K562 (cell line): ENCODE results near the gene GCN1. TPM values are rescaled to one million over a fixed set of nuclear protein-coding genes. Genes with fewer than 3 reads are reported as not detected.
A peak's percentile ranks its signal among the peaks of the same experiment; 100 is the strongest.

Experiments
- ATAC-seq: fragments of 200-7000 bp; cut with Tn5 transposase; 3 replicates; pipeline ENCODE4 v1.9.1; 2020; ENCODE audit warnings: moderate library complexity
- BruUV-seq: library from RNA; stranded (reverse); fragments of 400-500 nt; replicated peaks from 2 replicates; lab custom pipeline; 2021; lab: Mats Ljungman, UMichigan
- CTCF ChIA-PET: fragments of 300-600 bp; formaldehyde crosslinking; extraction: SDS; loops from one replicate; lab custom pipeline; 2021; ENCODE audit warnings: low intra/inter-chr PET ratio; lab: Yijun Ruan, JAX
- POLR2A ChIA-PET: fragments of 300-600, 350-650 bp; sonication (Branson Sonifier 250); formaldehyde crosslinking; extraction: SDS; loops from one replicate; lab custom pipeline; 2021; ENCODE audit warnings: antibody characterized with exemption, inconsistent platforms; lab: Yijun Ruan, JAX
- DNase-seq, 4 experiments: peaks; one replicate each; pipeline versions ENCODE4 v3.0.0 to v3.0.0-alpha.2; 2011 to 2018; ENCODE audit warnings: low spot score in 3 of 4, mixed read lengths in 3 of 4; ENCODE audit errors: extremely low read depth in 1 of 4
- FAIRE-seq: peaks from 2 replicates; lab custom pipeline; 2011; peaks lifted over from hg19 to GRCh38; lab: Jason Lieb, UNC
- H2AFZ ChIP-seq: 2 replicates; pipeline ENCODE4 v1.6.0; 2011; ENCODE audit warnings: low read depth, low read length, control low read depth, inconsistent platforms
- H3K27ac ChIP-seq: fragments of 200-600 bp; 3 replicates; pipeline ENCODE4 v1.8.0; 2011; ENCODE audit warnings: low read depth, mild to moderate bottlenecking, control low read depth, inconsistent platforms, low read length, moderate library complexity, mixed read lengths; ENCODE audit errors: extremely low read depth
- H3K27me3 ChIP-seq, 2 experiments: fragments of 300-600 bp in 1 of 2; 2 replicates in 1 of 2; 3 replicates in 1 of 2; pipeline versions ENCODE4 v1.6.0 to v1.8.0; 2011; ENCODE audit warnings: inconsistent platforms in 2 of 2, low read length in 2 of 2, mild to moderate bottlenecking in 1 of 2, mixed read lengths in 1 of 2, moderate library complexity in 1 of 2; ENCODE audit not compliant: control insufficient read depth in 2 of 2, insufficient read depth in 2 of 2
- H3K36me3 ChIP-seq: fragments of 300-600 bp; 3 replicates; pipeline ENCODE4 v1.8.0; 2011; ENCODE audit warnings: mild to moderate bottlenecking, low read length, inconsistent platforms; ENCODE audit not compliant: control insufficient read depth, insufficient read depth
- H3K4me1 ChIP-seq, 2 experiments: fragments of 200-600 bp in 1 of 2; replicated peaks in 1 of 2; 2 replicates in 1 of 2; 3 replicates in 1 of 2; pipeline versions ENCODE4 v1.5.1 to v1.8.0; 2011; ENCODE audit warnings: inconsistent platforms in 2 of 2, low read length in 2 of 2, mild to moderate bottlenecking in 1 of 2, mixed read lengths in 1 of 2, moderate library complexity in 1 of 2; ENCODE audit not compliant: control insufficient read depth in 2 of 2, insufficient read depth in 2 of 2
- H3K4me2 ChIP-seq: 2 replicates; pipeline ENCODE4 v1.6.1; 2011; ENCODE audit warnings: low read length, control low read depth, inconsistent platforms, mixed read lengths; ENCODE audit not compliant: insufficient read depth
- H3K4me3 ChIP-seq: fragments of 200-600 bp; sonication (generic), shearing (Covaris generic); 2 replicates; pipeline ENCODE4 v1.5.1; 2016; ENCODE audit warnings: control low read depth, inconsistent platforms
- H3K79me2 ChIP-seq: fragments of 200-600 bp; 3 replicates; pipeline ENCODE4 v1.8.0; 2011; ENCODE audit warnings: low read length, inconsistent platforms; ENCODE audit not compliant: control insufficient read depth, insufficient read depth
- H3K9ac ChIP-seq, 2 experiments: 2 replicates each; pipeline versions ENCODE4 v1.6.0 to v1.6.1; 2011; ENCODE audit warnings: low read depth in 2 of 2, low read length in 2 of 2, control low read depth in 1 of 2, inconsistent platforms in 1 of 2, mild to moderate bottlenecking in 1 of 2, mixed read lengths in 1 of 2; ENCODE audit not compliant: insufficient read depth in 1 of 2
- H3K9me1 ChIP-seq: one replicate; pipeline ENCODE4 v1.6.0; 2011; ENCODE audit warnings: inconsistent platforms, mild to moderate bottlenecking, low read length, moderate library complexity; ENCODE audit not compliant: control insufficient read depth, insufficient read depth
- H3K9me3 ChIP-seq: replicated peaks from 2 replicates; pipeline ENCODE4 v1.5.1; 2011; ENCODE audit warnings: low read depth, low read length, inconsistent platforms; ENCODE audit not compliant: control insufficient read depth, insufficient read depth
- H4K20me1 ChIP-seq: replicated peaks from 2 replicates; pipeline ENCODE4 v1.6.1; 2011; ENCODE audit warnings: low read length, inconsistent platforms, mixed read lengths; ENCODE audit not compliant: control insufficient read depth, insufficient read depth
- CXXC5 ChIP-seq: fragments of 250-450 bp; sonication (Bioruptor Pico); IDR thresholded peaks from 2 replicates; pipeline ENCODE4 v1.8.0; 2022; ENCODE audit warnings: inconsistent platforms, mild to moderate bottlenecking, moderate library complexity
- GTF2F1 ChIP-seq: IDR thresholded peaks from 2 replicates; pipeline ENCODE4 v1.6.1; 2011; ENCODE audit warnings: low read depth, low read length, improper control_type of control experiment
- IRF2 ChIP-seq: sonication (generic); formaldehyde crosslinking; IDR thresholded peaks from 2 replicates; pipeline ENCODE4 v1.8.1; 2022; ENCODE audit warnings: mild to moderate bottlenecking, missing genetic modification reagents
- KAT8 ChIP-seq: fragments of 450-650 bp; IDR thresholded peaks from 2 replicates; pipeline ENCODE4 v1.6.1; 2016; ENCODE audit warnings: low read depth, mild to moderate bottlenecking
- KLF13 ChIP-seq: fragments of 450-650 bp; IDR thresholded peaks from 2 replicates; pipeline ENCODE4 v1.6.1; 2016; ENCODE audit warnings: missing genetic modification characterization, low read depth, mild to moderate bottlenecking, missing compliant biosample characterization, moderate library complexity, borderline replicate concordance
- PHB ChIP-seq: fragments of 250-450 bp; sonication (Bioruptor Pico); IDR thresholded peaks from 2 replicates; pipeline ENCODE4 v1.5.0; 2021
- POLR2G ChIP-seq: fragments of 200-400 bp; formaldehyde crosslinking; IDR thresholded peaks from 2 replicates; pipeline ENCODE4 v1.6.1; 2017; ENCODE audit warnings: low read depth, mild to moderate bottlenecking, antibody characterized with exemption, low read length, moderate library complexity
- PYGO2 ChIP-seq: fragments of 450-650 bp; IDR thresholded peaks from 2 replicates; pipeline ENCODE4 v1.6.1; 2016; ENCODE audit warnings: mild to moderate bottlenecking, missing genetic modification characterization, moderate library complexity, missing compliant biosample characterization
- RBM34 ChIP-seq: fragments of 200-400 bp; formaldehyde crosslinking; IDR thresholded peaks from 2 replicates; pipeline ENCODE4 v1.6.1; 2018; ENCODE audit warnings: low read length, borderline replicate concordance; ENCODE audit not compliant: insufficient read depth
- SAFB2 ChIP-seq: fragments of 200-400 bp; formaldehyde crosslinking; IDR thresholded peaks from 2 replicates; pipeline ENCODE4 v1.6.1; 2018; ENCODE audit warnings: borderline replicate concordance, low read length, low read depth, moderate library complexity; ENCODE audit not compliant: severe bottlenecking
- SMAD3 ChIP-seq: fragments of 450-650 bp; formaldehyde crosslinking; conservative IDR thresholded peaks from 2 replicates; pipeline ENCODE4 v1.4.0; 2020; ENCODE audit warnings: mild to moderate bottlenecking
- TEAD1 ChIP-seq, 2 experiments: fragments of 450-650 bp in 1 of 2; sonication (generic) in 1 of 2; formaldehyde crosslinking; IDR thresholded peaks; 2 replicates each; pipeline versions ENCODE4 v1.4.0 to v1.8.0; 2020 to 2022; ENCODE audit warnings: mild to moderate bottlenecking in 2 of 2, missing genetic modification reagents in 1 of 2
- XRCC5 ChIP-seq: fragments of 200-400 bp; formaldehyde crosslinking; IDR thresholded peaks from 2 replicates; pipeline ENCODE4 v1.6.1; 2017; ENCODE audit warnings: low read depth, mild to moderate bottlenecking, low read length
- ZNF24 ChIP-seq: fragments of 450-650 bp; IDR thresholded peaks from 2 replicates; pipeline ENCODE4 v1.6.1; 2016
- WGBS: fragments of 100-300 bp; shearing (Covaris generic); methylation state at CpG from one replicate; pipeline ENCODE4 v1.1.6; 2016; ENCODE audit warnings: low coverage, mixed read lengths; ENCODE audit not compliant: insufficient coverage; ENCODE audit errors: missing lambda C conversion rate; 5-methylcytosine and 5-hydroxymethylcytosine counted together
- in situ Hi-C: fragments of 300-500 bp; cut with MboI; formaldehyde crosslinking; loops from 4 replicates; pipeline ENCODE4 v1.15.0; 2018; ENCODE audit warnings: inconsistent platforms, mixed read lengths
- intact Hi-C: fragments of 100-400 bp; cut with micrococcal nuclease; formaldehyde crosslinking; loops from 2 replicates; pipeline ENCODE4 v1.14.2; 2022
- polyA plus RNA-seq, 8 experiments: library from polyadenylated mRNA; depleted of rRNA in 4 of 8; stranded (reverse) in 5 of 8; unstranded in 3 of 8; fragments of >200 nt; fragmentation: Nextera tagmentation in 2 of 8; fragmentation: Illumina TruSeq in 1 of 8; extraction: Ambion mirVana in 2 of 8; extraction: Trizol in 1 of 8; gene quantifications; 2 replicates each; pipeline versions ENCODE4 v1.2.1 to v1.2.3, GENCODE V29; 2011 to 2014; ENCODE audit warnings: inconsistent platforms in 1 of 8, missing spikeins in 1 of 8
- total RNA-seq, 7 experiments: library from RNA; depleted of rRNA in 6 of 7; stranded (reverse); fragments of >200 nt in 6 of 7; fragmentation: Illumina TruSeq in 2 of 7; extraction: Trizol in 2 of 7; gene quantifications; 2 replicates each; pipeline versions ENCODE4 v1.2.1 to v1.2.3, GENCODE V29; 2011 to 2021; ENCODE audit warnings: low replicate concordance in 1 of 7
- TF ChIP-seq, protein P1 (sequence below): sonication (generic); formaldehyde crosslinking; IDR thresholded peaks from 2 replicates; pipeline ENCODE4 v1.8.1; 2023; ENCODE audit warnings: mild to moderate bottlenecking, missing genetic modification reagents
- TF ChIP-seq, protein P2 (sequence below): sonication (generic); formaldehyde crosslinking; IDR thresholded peaks from 2 replicates; pipeline ENCODE4 v1.8.0; 2022; ENCODE audit warnings: mild to moderate bottlenecking, missing genetic modification reagents
- TF ChIP-seq, protein P3 (sequence below): fragments of 250-450 bp; sonication (Bioruptor Pico); IDR thresholded peaks from 2 replicates; pipeline ENCODE4 v1.8.0; 2021; ENCODE audit warnings: mild to moderate bottlenecking, moderate library complexity

The GCN1 gene
- total and polyA plus RNA-seq, 9 of the 15 experiments (the other 6 are each of a cell fraction or from before 2014, with no cell fraction given) = 11.9 to 190 (median 51.7) TPM

DNA sequence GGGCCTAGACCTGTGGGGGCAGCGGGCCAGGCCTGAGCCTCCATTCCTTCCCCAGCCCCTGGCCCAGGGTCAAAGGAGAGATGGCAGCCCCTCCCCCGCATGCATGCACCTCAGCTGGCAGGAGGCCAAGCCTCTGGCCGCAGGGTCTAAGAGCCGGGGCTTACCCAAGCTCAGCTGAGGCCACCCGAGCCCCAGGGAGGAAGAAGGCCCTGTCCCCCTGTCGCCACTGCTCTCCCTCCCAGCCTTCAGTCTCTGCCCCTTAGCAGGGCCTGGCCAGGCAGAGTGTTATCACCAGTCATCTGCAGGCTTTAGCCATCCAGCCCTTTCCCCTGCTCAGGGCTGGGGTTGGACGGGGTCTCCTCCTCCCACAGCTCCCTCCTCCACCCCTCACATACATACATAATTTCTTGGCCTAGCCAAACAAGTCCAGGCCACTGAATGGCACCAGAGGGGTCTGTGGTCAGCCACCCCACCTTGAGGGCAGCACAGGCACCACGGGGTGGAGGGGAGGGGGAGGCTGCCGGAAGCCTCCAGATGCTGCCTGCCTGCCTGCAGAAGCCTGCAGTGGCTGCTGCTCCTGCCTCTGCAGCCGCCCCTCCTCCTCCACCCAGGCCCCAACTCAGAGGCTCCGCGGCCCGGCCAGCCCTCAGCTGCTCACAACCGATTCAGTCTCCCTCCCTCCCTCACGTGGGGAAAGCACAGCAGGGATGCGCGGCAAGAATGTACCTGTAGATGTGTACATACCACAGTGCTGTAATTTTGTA, 100.7 kb downstream of the GCN1 start:
- FAIRE-seq (peak; percentile 42), DNase-seq (peak; percentile 42 to 52 (median 48)), ATAC-seq (peak; percentile 65)
- Histone ChIP-seq H3K9ac (peak overlapping the region in 1 of 2 experiments; percentile 84; a peak in 2 of 4 replicates), H4K20me1 (no peaks in the 10 kb centered on the region; the same call in none of the 2 replicates), H3K9me1 (no peaks in the 10 kb centered on the region), H2AFZ (no peak overlapping the region), H3K79me2 (no peaks in the 10 kb centered on the region), H3K9me3 (no peaks in the 10 kb centered on the region), H3K4me2 (no peak overlapping the region), H3K4me3 (no peak overlapping the region), H3K36me3 (peaks cover 46% of the 10 kb centered on the region; the same call in 1 of the 3 replicates), H3K4me1 (peaks cover 0 to 45% of the 10 kb centered on the region in 2 experiments; a peak in 2 of 5 replicates), H3K27ac (no peak overlapping the region), H3K27me3 (no peaks in the 10 kb centered on the region)
- POLR2A ChIA-PET = interaction anchor here (0.9 to 1.4 kb wide), 3 partner anchors 14 to 33 kb away, joined by 3 to 6 read pairs (median 3); no protein-coding TSS in a partner anchor
- CTCF ChIA-PET = no interaction called here
- 35% methylated on average over 17 of the region's 17 CpGs for WGBS
- in situ Hi-C loops = no loop called here
- intact Hi-C loops = no loop called here
- no TSS peak for BruUV-seq
- peak; percentile 58 for TF ChIP-seq POLR2G
- TF ChIP-seq CXXC5 = no peak
- TF ChIP-seq XRCC5 = no peak
- no peak for TF ChIP-seq SAFB2
- TF ChIP-seq, protein P1, sequence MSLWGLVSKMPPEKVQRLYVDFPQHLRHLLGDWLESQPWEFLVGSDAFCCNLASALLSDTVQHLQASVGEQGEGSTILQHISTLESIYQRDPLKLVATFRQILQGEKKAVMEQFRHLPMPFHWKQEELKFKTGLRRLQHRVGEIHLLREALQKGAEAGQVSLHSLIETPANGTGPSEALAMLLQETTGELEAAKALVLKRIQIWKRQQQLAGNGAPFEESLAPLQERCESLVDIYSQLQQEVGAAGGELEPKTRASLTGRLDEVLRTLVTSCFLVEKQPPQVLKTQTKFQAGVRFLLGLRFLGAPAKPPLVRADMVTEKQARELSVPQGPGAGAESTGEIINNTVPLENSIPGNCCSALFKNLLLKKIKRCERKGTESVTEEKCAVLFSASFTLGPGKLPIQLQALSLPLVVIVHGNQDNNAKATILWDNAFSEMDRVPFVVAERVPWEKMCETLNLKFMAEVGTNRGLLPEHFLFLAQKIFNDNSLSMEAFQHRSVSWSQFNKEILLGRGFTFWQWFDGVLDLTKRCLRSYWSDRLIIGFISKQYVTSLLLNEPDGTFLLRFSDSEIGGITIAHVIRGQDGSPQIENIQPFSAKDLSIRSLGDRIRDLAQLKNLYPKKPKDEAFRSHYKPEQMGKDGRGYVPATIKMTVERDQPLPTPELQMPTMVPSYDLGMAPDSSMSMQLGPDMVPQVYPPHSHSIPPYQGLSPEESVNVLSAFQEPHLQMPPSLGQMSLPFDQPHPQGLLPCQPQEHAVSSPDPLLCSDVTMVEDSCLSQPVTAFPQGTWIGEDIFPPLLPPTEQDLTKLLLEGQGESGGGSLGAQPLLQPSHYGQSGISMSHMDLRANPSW (CRISPR knock-in tag) = no peak
- no peak for TF ChIP-seq SMAD3 (CRISPR knock-in tag)
- no peak for TF ChIP-seq IRF2 (CRISPR knock-in tag)
- TF ChIP-seq KLF13 (tag) = no peak
- TF ChIP-seq PYGO2 (tag) = no peak
- no peak for TF ChIP-seq RBM34
- TF ChIP-seq PHB (CRISPR knock-in tag) = no peak
- TF ChIP-seq ZNF24 = no peak
- no peak for TF ChIP-seq KAT8
- no peak for TF ChIP-seq GTF2F1
- no peak for TF ChIP-seq TEAD1 (CRISPR knock-in tag; IDR thresholded peaks at IDR 0.05)
- TF ChIP-seq, protein P2, sequence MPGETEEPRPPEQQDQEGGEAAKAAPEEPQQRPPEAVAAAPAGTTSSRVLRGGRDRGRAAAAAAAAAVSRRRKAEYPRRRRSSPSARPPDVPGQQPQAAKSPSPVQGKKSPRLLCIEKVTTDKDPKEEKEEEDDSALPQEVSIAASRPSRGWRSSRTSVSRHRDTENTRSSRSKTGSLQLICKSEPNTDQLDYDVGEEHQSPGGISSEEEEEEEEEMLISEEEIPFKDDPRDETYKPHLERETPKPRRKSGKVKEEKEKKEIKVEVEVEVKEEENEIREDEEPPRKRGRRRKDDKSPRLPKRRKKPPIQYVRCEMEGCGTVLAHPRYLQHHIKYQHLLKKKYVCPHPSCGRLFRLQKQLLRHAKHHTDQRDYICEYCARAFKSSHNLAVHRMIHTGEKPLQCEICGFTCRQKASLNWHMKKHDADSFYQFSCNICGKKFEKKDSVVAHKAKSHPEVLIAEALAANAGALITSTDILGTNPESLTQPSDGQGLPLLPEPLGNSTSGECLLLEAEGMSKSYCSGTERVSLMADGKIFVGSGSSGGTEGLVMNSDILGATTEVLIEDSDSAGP (CRISPR knock-in tag) = no peak
- TF ChIP-seq, protein P3, sequence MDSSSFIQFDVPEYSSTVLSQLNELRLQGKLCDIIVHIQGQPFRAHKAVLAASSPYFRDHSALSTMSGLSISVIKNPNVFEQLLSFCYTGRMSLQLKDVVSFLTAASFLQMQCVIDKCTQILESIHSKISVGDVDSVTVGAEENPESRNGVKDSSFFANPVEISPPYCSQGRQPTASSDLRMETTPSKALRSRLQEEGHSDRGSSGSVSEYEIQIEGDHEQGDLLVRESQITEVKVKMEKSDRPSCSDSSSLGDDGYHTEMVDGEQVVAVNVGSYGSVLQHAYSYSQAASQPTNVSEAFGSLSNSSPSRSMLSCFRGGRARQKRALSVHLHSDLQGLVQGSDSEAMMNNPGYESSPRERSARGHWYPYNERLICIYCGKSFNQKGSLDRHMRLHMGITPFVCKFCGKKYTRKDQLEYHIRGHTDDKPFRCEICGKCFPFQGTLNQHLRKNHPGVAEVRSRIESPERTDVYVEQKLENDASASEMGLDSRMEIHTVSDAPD (CRISPR knock-in tag) = no peak
